NB4 (cell line): ENCODE data around the gene KRT15.

ENCODE experiments used
- CTCF ChIP-seq: IDR thresholded peaks from one replicate; pipeline ENCODE4 v1.5.1; 2012; ENCODE audit warnings: low read depth, low read length
- MYC ChIP-seq: IDR thresholded peaks from 2 replicates; pipeline ENCODE4 v1.6.1; 2011; ENCODE audit warnings: low read depth, low read length

- TF ChIP-seq CTCF (no peak), MYC (no peak)
Observed at GRCh38 chr17:41492351-41492750, 26.3 kb downstream of the KRT15 start.
